Stimulated activated CD8-positive, alpha-beta memory T cell treated with anti-CD3 and anti-CD28 coated beads, Interleukin-7, amount 100 ng/mL, for 48 hours (primary cell): Measurements from ENCODE around the gene RAD51B.

Experiments used
- DNase-seq, 2 donors: peaks; one replicate each; pipeline ENCODE4 v3.0.0-alpha.2; 2020; ENCODE audit warnings: low read depth in 1 of 2; ENCODE audit errors: extremely low read depth in 1 of 2

RAD51B gene

DNA sequence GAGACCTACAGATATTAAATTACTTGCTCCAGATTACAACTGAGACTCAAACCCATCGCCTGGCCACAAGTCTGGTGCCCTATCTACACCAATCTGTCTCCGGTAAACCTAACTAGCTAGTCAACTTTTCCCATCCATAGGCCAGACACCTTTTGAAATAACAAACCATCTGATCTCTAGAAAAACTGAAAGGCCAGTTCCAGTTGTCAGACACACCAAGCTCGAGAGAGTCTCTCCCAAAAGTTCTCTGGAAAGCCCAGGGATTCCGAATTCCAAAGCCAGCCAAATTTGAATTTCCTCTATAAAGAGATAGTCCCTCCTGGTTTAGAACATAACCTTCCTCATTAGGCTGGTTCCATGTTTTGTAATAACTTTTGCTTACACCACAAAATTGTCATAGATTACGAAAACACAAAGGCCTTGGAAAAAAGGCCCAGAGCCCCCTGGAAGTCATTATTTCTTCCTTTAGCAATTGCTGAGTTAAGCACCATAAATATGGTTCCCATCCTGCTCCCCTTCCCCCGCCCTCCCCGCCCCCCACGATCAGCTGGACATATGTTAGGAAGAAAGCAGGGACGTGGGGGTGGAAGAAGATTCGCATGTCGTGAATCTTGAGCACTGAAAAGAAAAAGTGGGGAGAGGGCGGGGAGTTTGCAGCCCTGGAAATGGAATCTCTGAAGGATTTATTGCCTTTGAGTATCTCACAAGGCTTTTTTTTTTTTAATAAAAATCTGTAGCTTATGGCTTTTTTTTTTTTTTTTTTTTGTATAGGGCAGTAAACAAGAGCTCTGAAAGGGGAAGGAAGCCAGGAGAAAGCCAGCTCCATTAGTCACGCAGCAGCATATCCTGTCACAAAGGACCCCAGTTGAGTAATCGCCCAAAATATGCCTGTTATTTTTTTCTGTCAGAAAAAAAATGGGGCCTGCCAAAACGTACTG lies 862.9 kb downstream of the RAD51B start:
- peak in 1 of 2 donors; percentile 29 for DNase-seq

DNA sequence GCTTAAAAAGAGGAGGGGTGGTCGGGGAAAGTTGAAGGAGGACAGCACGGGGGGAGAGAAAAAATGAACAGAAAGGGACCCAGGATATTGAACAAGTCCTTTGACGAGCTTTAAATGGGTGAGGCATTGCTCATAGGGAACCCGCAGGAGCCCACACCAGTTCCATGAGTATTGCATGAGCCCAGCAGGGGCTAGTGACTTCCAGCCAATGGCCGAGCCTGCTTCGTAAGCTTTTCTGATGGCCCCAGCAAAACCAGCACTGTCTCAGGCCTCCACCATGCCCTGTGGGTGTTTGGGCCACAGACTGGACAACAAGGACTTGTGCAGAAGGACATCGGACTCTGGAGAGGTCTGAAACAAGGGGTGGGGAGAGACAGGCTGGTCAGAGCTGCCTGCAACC lies 863.7 kb downstream of the RAD51B start:
- no peak for DNase-seq

DNA sequence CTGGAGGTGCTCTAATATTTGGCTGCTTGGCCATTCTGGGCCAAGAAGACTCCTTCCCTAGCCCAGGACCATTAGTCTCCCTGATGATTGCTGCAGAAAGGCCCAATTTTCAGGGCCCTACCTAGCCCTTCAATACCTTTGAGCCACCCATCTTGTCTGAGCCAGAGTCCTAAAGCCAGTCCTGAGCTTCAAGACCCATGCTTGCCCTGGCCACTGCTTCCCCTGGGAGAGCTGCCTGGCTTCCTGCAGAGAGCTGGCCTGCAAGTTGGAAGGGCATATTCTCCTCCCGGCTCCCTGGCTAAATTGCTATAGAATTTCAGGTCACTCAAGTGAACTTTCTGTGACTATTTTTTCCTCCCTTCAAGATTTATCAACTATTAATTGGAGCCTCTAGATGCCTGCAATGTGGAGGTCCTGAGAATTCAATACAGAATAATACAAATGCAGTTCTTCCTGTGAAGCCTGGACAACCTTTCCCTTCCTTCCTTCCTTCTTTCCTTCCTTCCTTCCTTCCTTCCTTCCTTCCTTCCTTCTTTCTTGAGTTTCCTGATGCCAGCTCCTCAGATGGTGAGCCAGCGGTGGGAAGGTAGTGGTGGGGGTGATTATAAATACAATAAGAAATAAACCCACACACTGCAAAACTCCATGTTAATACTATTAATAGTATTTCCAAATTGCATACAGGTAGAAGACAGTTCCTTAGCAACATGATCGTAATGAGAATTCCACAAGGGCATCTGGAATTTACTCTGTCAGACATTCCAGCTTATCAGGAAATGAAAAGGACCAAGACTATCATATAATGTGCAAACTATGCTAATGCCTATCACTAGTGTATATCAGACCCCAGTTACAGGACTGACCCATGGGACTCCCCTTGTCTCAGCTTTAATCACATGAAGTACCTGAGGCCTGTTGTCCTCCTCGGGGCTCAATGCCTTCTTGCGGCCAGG lies 865.2 kb downstream of the RAD51B start:
- DNase-seq = no peak

DNA sequence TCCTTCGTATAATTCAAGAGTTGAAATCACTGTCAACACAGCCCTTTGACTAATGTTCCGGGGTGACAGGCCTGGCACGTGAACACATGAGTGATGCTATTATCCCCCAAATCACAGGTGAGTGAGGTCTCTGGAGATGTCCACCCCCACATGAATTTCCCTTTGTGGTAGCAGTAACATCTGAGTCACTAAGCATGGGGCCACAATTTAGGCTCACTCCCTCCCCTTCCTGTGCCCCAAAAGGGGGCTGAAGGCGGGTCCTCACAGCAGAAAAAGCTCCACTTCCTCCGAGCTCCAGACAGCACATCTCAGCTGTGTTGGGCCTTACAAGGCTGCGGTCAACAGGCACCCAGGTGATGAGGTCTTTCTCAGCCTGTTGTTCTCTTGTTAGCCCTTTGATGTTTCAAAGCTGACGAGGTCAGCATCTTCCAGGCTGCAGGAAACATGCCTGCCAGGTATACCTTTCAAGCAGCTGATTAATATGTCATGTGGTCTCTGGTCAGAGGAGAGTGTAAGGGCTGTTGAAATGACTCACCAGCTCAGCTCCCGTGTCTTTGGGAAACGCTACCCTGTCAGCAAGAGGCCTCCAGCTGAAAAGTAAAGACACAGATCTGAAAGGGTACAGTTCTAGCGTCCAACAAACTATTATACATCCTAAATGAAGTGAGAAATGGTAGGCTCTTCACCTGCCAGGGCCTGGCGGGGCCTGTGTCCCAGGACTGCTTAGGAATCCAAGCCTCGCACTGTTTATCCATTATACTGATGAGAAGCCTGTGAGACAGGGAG lies 866.0 kb downstream of the RAD51B start:
- peak; percentile 51 to 78 for DNase-seq

DNA sequence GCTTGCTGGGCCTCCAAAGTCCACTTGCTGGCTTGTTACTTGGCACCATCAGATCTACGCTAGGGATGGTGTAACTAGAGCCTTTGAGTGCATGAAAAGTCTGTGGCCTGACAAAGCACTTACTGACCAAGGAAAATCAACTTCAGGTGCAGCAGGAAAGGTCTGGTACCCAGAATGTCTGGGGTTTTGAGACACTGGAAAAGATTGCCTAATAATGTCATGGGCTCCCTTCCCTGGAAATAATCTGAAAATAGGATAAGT lies 866.6 kb downstream of the RAD51B start:
- no peak for DNase-seq

- no peak for DNase-seq
These were observed 867.1 kb downstream of the RAD51B start for GRCh38 chr14:68686724-68687123.

- no peak for DNase-seq
These were observed 868.2 kb downstream of the RAD51B start for GRCh38 chr14:68687746-68688145.

GRCh38 chr14:68688872-68689371 lies 869.3 kb downstream of the RAD51B start:
- DNase-seq = no peak

- DNase-seq = no peak
These were observed 869.9 kb downstream of the RAD51B start for GRCh38 chr14:68689511-68689910.

DNA sequence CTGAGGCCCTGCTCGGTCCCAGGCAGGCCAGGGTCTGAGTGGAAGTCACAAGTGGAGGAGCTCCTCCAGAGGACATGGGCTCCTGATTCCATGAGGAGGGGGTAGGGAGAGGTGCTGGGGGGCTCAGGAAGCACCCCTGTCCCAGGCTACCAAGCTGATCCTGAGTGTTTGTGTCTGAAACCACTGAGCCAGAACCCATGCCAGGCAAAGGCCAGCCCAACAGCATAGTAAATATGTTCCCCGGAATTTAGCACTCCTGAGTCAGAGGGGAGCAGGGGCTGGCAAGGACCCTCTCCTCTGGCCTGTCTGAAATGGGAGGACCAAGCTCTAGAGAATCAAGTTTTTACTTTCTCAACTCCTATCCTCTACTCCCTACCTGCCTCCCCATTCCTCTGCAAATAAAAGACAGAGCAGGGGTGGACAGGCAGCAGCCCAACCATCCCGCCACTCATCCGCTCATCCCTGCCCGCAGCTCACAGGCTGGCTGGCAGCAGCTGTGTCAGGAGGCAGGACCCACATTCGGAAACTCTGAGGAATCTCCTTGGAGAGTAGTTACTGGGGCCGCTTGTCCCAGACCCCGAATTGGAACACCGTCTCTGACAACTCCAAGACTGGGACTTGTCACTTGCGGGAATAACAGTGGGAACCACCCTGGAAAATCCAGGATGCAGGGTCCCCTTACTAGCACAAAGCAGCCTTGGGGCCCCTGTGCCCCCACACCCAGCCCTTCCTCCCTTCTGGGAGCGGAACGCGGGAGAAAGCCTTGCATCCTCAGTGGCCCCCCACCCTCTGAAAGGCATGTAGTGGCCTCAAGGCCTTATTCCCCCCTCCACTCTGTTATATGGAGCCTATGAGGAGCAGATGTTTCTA lies 870.7 kb downstream of the RAD51B start:
- no peak for DNase-seq

- DNase-seq = no peak
These were observed 871.6 kb downstream of the RAD51B start for GRCh38 chr14:68691031-68691791.

- no peak for DNase-seq
These were observed 872.2 kb downstream of the RAD51B start for GRCh38 chr14:68691792-68692118.

- DNase-seq = no peak
These were observed 872.6 kb downstream of the RAD51B start for GRCh38 chr14:68692216-68692615.

- no peak for DNase-seq
These were observed 873.6 kb downstream of the RAD51B start for GRCh38 chr14:68692916-68693771.

GRCh38 chr14:68693926-68694325 lies 874.3 kb downstream of the RAD51B start:
- DNase-seq = no peak

DNA sequence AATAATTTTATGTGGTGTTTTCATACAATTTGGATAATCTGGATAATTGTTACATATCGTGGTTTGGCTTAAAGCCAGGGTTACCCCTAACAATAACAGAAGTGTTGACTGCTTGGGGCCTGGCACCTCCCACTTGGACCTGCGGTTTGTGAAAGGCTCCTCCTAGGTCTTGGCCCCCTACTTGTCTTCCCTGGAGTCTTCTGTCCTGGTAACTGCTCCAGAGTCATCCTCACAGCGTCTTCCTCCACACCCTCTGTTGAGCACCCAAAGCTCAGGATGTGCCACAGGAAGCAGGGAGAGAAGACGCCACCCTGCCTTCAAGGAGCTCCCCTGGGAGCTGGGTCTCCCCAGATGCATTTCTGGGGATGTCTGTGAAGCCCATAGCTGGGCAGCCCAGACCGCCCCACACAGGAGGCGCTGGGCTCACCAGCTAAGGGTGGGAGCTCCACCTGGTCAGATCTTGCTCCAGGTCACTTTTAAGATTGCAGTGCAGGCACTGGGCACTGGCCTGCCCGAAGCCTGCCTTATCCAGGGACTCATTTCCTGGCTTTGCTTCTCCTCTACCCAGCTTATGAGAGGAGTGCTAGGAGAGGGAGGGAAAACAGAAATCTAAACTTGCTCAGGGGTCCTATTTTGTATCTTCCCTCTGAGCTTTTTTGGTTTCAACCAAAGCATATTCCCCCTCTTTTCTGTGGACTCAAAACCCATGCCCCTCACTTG lies 875.1 kb downstream of the RAD51B start:
- DNase-seq = no peak

DNA sequence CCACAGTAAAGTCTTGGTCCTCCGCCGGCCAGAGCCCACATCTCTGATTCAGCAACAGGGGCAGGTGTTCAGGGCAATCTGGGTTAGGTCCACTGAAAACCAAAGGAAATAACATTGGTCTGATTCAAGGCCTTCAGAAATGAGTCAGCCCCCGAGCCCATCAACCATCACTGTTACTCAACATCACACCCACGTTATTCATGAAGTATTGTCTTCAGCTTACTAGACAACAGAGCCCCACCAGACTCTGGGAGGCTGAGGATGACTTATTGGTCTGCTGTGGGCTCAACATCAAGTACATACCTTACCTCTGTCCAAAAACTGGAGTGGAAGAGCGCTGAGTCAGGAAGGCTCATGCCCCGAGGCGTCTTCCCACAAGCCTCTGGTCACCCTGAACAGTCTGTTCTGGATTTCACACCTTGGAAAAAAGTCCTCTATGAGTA lies 875.8 kb downstream of the RAD51B start:
- DNase-seq = peak; percentile 36 to 56

DNA sequence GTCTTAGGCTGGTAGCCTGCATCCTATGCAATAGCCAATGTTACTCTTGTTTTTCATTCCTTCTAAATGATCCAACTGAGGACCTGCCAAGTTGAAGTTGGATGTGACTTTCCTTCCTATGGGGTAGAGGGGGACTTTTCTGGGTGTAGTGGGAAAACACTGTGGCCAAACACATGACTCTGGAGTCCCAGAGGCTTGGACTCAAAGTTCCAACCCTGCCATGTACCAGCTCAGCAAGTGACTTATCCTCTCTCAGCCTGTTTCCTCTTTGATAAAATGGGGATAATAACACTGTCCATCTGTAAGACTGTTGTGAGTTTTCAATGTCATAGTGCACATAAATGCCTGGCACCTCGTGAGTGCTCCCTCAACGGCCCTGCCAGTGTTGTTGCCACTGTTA lies 876.3 kb downstream of the RAD51B start:
- no peak for DNase-seq
